HCT116 (cell line): ENCODE data around the gene WDR48. TPM values are rescaled to one million over a fixed set of nuclear protein-coding genes. Genes with fewer than 3 reads are reported as not detected.

ENCODE experiments used
- ATAC-seq: fragments of 200-7000 bp; cut with Tn5 transposase; 2 replicates; pipeline ENCODE4 v1.9.1; 2020; ENCODE audit warnings: mild to moderate bottlenecking, moderate library complexity
- BruUV-seq: library from RNA; stranded (reverse); fragments of 400-500 nt; replicated peaks from 2 replicates; lab custom pipeline; 2021; lab: Mats Ljungman, UMichigan
- CTCF ChIA-PET: fragments of 300-600 bp; sonication (Branson Sonifier 250); formaldehyde crosslinking; loops from one replicate; lab custom pipeline; 2021; ENCODE audit warnings: antibody characterized with exemption; lab: Charles Lee
- POLR2A ChIA-PET: fragments of 300-600, 350-600 bp; sonication (Branson Sonifier 250); formaldehyde crosslinking; loops from one replicate; lab custom pipeline; 2021; ENCODE audit warnings: antibody characterized with exemption; lab: Charles Lee
- RAD21 ChIA-PET, 2 experiments: fragments of 300-600 bp; sonication (Branson Sonifier 250); formaldehyde crosslinking; loops; one replicate each; lab custom pipeline; 2023; ENCODE audit warnings: low total read pairs in 2 of 2; ENCODE audit not compliant: uncharacterized antibody in 2 of 2, unreplicated experiment in 2 of 2, low non-redundant PET in 1 of 2; lab: Charles Lee
- DNase-seq: peaks from one replicate; pipeline ENCODE4 v3.0.0-alpha.2; 2010; ENCODE audit warnings: low read depth, low spot score
- H2AFZ ChIP-seq: fragments of 200-600 bp; shearing (Covaris generic), sonication (generic); 2 replicates; pipeline ENCODE4 v1.6.1; 2017; ENCODE audit warnings: low read depth, mixed run types, mixed read lengths, antibody characterized with exemption, low read length; ENCODE audit not compliant: poor library complexity, severe bottlenecking
- H3K27ac ChIP-seq: 2 replicates; pipeline ENCODE4 v1.5.1; 2012; ENCODE audit warnings: low read depth, low read length
- H3K27me3 ChIP-seq: fragments of 200-600 bp; sonication (generic); 2 replicates; pipeline ENCODE4 v1.6.1; 2016; ENCODE audit warnings: mixed run types, low read length, mixed read lengths; ENCODE audit not compliant: insufficient read depth
- H3K36me3 ChIP-seq, 2 experiments: fragments of 200-500 bp in 1 of 2; fragments of 200-600 bp in 1 of 2; sonication (Bioruptor generic) in 1 of 2; sonication (generic) in 1 of 2; 2 replicates each; pipeline versions ENCODE4 v1.5.1 to v1.6.1; 2014 to 2016; ENCODE audit warnings: low read length in 2 of 2, inconsistent platforms in 1 of 2, mixed read lengths in 1 of 2, mixed run types in 1 of 2; ENCODE audit not compliant: insufficient read depth in 2 of 2, control insufficient read depth in 1 of 2
- H3K4me1 ChIP-seq, 2 experiments: fragments of 200-600 bp in 1 of 2; sonication (generic) in 1 of 2; 2 replicates each; pipeline versions ENCODE4 v1.5.1 to v1.6.1; 2012 to 2017; ENCODE audit warnings: low read length in 2 of 2, inconsistent platforms in 1 of 2, mild to moderate bottlenecking in 1 of 2, mixed read lengths in 1 of 2, mixed run types in 1 of 2, moderate library complexity in 1 of 2; ENCODE audit not compliant: insufficient read depth in 2 of 2, control insufficient read depth in 1 of 2
- H3K4me2 ChIP-seq: fragments of 200-600 bp; sonication (generic); 2 replicates; pipeline ENCODE4 v1.6.1; 2017; ENCODE audit warnings: mixed run types, low read length, mixed read lengths
- H3K4me3 ChIP-seq, 2 experiments: fragments of 200-600 bp in 1 of 2; sonication (generic) in 1 of 2; replicated peaks in 1 of 2; 2 replicates each; pipeline ENCODE4 v1.5.1; 2011 to 2016; ENCODE audit warnings: low read length in 2 of 2, control low read depth in 1 of 2, low read depth in 1 of 2, mild to moderate bottlenecking in 1 of 2, mixed read lengths in 1 of 2, mixed run types in 1 of 2
- H3K79me2 ChIP-seq: fragments of 200-600 bp; sonication (generic); 2 replicates; pipeline ENCODE4 v1.6.1; 2017; ENCODE audit warnings: mild to moderate bottlenecking, mixed run types, low read length, moderate library complexity, mixed read lengths; ENCODE audit not compliant: insufficient read depth
- H3K9ac ChIP-seq: fragments of 200-600 bp; sonication (generic); 2 replicates; pipeline ENCODE4 v1.6.1; 2016; ENCODE audit warnings: low read length, mixed read lengths
- H3K9me2 ChIP-seq: fragments of 200-600 bp; sonication (generic), shearing (Covaris generic); 2 replicates; pipeline ENCODE4 v1.6.1; 2017; ENCODE audit warnings: mixed run types, mild to moderate bottlenecking, moderate library complexity; ENCODE audit not compliant: insufficient read depth
- H3K9me3 ChIP-seq, 2 experiments: fragments of 200-500 bp in 1 of 2; fragments of 200-600 bp in 1 of 2; sonication (Bioruptor generic) in 1 of 2; sonication (generic) in 1 of 2; 2 replicates each; pipeline ENCODE4 v1.6.1; 2014 to 2017; ENCODE audit warnings: low read length in 2 of 2, mixed read lengths in 2 of 2, inconsistent platforms in 1 of 2, low read depth in 1 of 2, mild to moderate bottlenecking in 1 of 2, mixed run types in 1 of 2, moderate library complexity in 1 of 2; ENCODE audit not compliant: control insufficient read depth in 1 of 2, insufficient read depth in 1 of 2
- H4K20me1 ChIP-seq: fragments of 200-600 bp; sonication (generic), shearing (Covaris generic); 2 replicates; pipeline ENCODE4 v1.6.1; 2017; ENCODE audit warnings: mixed run types, mild to moderate bottlenecking, moderate library complexity; ENCODE audit not compliant: insufficient read depth
- ATF3 ChIP-seq: IDR thresholded peaks from 2 replicates; pipeline ENCODE4 v1.6.1; 2012
- CEBPB ChIP-seq: IDR thresholded peaks from 2 replicates; pipeline ENCODE4 v1.6.1; 2012; ENCODE audit warnings: low read depth
- CTCF ChIP-seq, 3 experiments: fragments of 200-600 bp in 1 of 3; sonication (generic) in 1 of 3; IDR thresholded peaks in 2 of 3; conservative IDR thresholded peaks in 1 of 3; 2 replicates each; pipeline ENCODE4 v1.5.1; 2012 to 2017; ENCODE audit warnings: low read depth in 2 of 3, low read length in 2 of 3, antibody characterized with exemption in 1 of 3, borderline replicate concordance in 1 of 3, control low read depth in 1 of 3, mild to moderate bottlenecking in 1 of 3, mixed read lengths in 1 of 3, mixed run types in 1 of 3, moderate library complexity in 1 of 3; ENCODE audit not compliant: insufficient read depth in 1 of 3
- EGR1 ChIP-seq: IDR thresholded peaks from 2 replicates; pipeline ENCODE4 v1.6.1; 2012; ENCODE audit warnings: low read depth
- EZH2 ChIP-seq: fragments of 200-600 bp; sonication (generic); IDR thresholded peaks from 2 replicates; pipeline ENCODE4 v1.6.1; 2017; ENCODE audit warnings: antibody characterized with exemption, mixed run types
- MAX ChIP-seq: IDR thresholded peaks from 2 replicates; pipeline ENCODE4 v1.6.1; 2012
- POLR2A ChIP-seq: IDR thresholded peaks from 2 replicates; pipeline ENCODE4 v1.7.0; 2011; ENCODE audit warnings: borderline replicate concordance; ENCODE audit not compliant: insufficient read depth, insufficient read length; ENCODE audit errors: extremely low read depth
- SP1 ChIP-seq: IDR thresholded peaks from 2 replicates; pipeline ENCODE4 v1.6.1; 2012; ENCODE audit warnings: low read depth
- SRF ChIP-seq: IDR thresholded peaks from 2 replicates; pipeline ENCODE4 v1.6.1; 2012; ENCODE audit warnings: low read depth
- TCF7L2 ChIP-seq: IDR thresholded peaks from 2 replicates; pipeline ENCODE4 v1.7.0; 2011; ENCODE audit warnings: borderline replicate concordance, inconsistent platforms; ENCODE audit not compliant: insufficient read depth, insufficient read length; ENCODE audit errors: extremely low read depth
- ZNF274 ChIP-seq: fragments of 200-500 bp; sonication (Bioruptor generic); IDR thresholded peaks from 2 replicates; pipeline ENCODE4 v1.6.1; 2014; ENCODE audit warnings: mild to moderate bottlenecking, low read depth, low read length, inconsistent platforms
- intact Hi-C: fragments of 100-400 bp; cut with micrococcal nuclease; formaldehyde crosslinking; loops from 2 replicates; pipeline ENCODE4 v1.10.0; 2022
- total RNA-seq: library from RNA; stranded (reverse); gene quantifications from one replicate; pipeline ENCODE4 v1.2.1, GENCODE V29; 2021; ENCODE audit not compliant: unreplicated experiment

Gene WDR48
- total RNA-seq, 1 experiment from 2014 or later, result 35.6 TPM

GRCh38 chr3:39019299-39019698, 32.5 kb upstream of the WDR48 start:
- BruUV-seq, result no TSS peak
- H3K27me3 ChIP-seq, result peaks cover 23% of the 10 kb centered on the region
- H3K4me1 ChIP-seq, result no peaks in the 10 kb centered on the region
- no peak overlapping the region for H3K4me2 ChIP-seq
- intact Hi-C loops, result no loop called here
- DNase-seq, result no peak
- no peaks in the 10 kb centered on the region for H4K20me1 ChIP-seq
- ChIA-PET RAD21 (no interaction called here), CTCF (no interaction called here), POLR2A (no interaction called here)
- H3K4me3 ChIP-seq, result no peak overlapping the region
- no peak overlapping the region for H3K9ac ChIP-seq
- no peak for ATAC-seq
- no peaks in the 10 kb centered on the region for H3K79me2 ChIP-seq
- H2AFZ ChIP-seq, result no peak overlapping the region
- no peaks in the 10 kb centered on the region for H3K36me3 ChIP-seq
- no peak overlapping the region for H3K27ac ChIP-seq
- TF ChIP-seq CEBPB (no peak), SRF (no peak), EZH2 (no peak), ZNF274 (no peak), POLR2A (no peak)
- no peaks in the 10 kb centered on the region for H3K9me3 ChIP-seq
- H3K9me2 ChIP-seq, result no peaks in the 10 kb centered on the region

GRCh38 chr3:39021029-39021428, 30.8 kb upstream of the WDR48 start:
- RAD21 ChIA-PET, result no interaction called here
- intact Hi-C loops, result no loop called here
- no peaks in the 10 kb centered on the region for H4K20me1 ChIP-seq
- DNase-seq (no peak), ATAC-seq (no peak)
- no peaks in the 10 kb centered on the region for H3K36me3 ChIP-seq
- POLR2A ChIA-PET, result no interaction called here
- H3K9ac ChIP-seq, result no peak overlapping the region
- CTCF ChIA-PET, result interaction anchor here (1.1 to 1.7 kb wide), 2 partner anchors 10 to 21 kb away, joined by 4 read pairs; no protein-coding TSS in a partner anchor
- no peak overlapping the region for H3K4me3 ChIP-seq
- no peak for TF ChIP-seq EGR1
- no peak for TF ChIP-seq MAX
- no peak for TF ChIP-seq TCF7L2
- no peak for TF ChIP-seq CTCF (IDR thresholded peaks at IDR 0.05 in 2 of 3, conservative IDR thresholded peaks at IDR 0.05 in 1 of 3; ENCODE audit: borderline replicate concordance in 1 of 3, insufficient read depth in 1 of 3, low read depth in 2 of 3, low read length in 2 of 3)
- no peak for TF ChIP-seq SP1
- TF ChIP-seq ATF3, result no peak
- H3K27ac ChIP-seq, result no peak overlapping the region
- no peak overlapping the region for H2AFZ ChIP-seq
- no TSS peak for BruUV-seq
- H3K9me3 ChIP-seq, result no peaks in the 10 kb centered on the region
- no peaks in the 10 kb centered on the region for H3K79me2 ChIP-seq
- no peaks in the 10 kb centered on the region for H3K9me2 ChIP-seq
- H3K27me3 ChIP-seq, result peaks cover 20% of the 10 kb centered on the region
- H3K4me2 ChIP-seq, result no peak overlapping the region
- H3K4me1 ChIP-seq, result no peaks in the 10 kb centered on the region
